D721Med (cell line): Measurements from ENCODE around the gene PPP6R3.

ENCODE experiments used
- DNase-seq: peaks from one replicate; pipeline ENCODE4 v3.0.0; 2011; ENCODE audit warnings: low spot score; ENCODE audit not compliant: insufficient read length
- FAIRE-seq: peaks from 2 replicates; lab custom pipeline; 2011; peaks lifted over from hg19 to GRCh38; lab: Jason Lieb, UNC
- CTCF ChIP-seq: IDR thresholded peaks from 2 replicates; pipeline ENCODE4 v1.5.1; 2012; ENCODE audit warnings: mild to moderate bottlenecking, control low read depth; ENCODE audit not compliant: insufficient read depth; ENCODE audit errors: missing control alignments

PPP6R3 gene

GRCh38 chr11:68521969-68522652, 61.6 kb downstream of the PPP6R3 start:
- FAIRE-seq (no peak), DNase-seq (no peak)
- TF ChIP-seq CTCF: no peak

- FAIRE-seq: no peak
- TF ChIP-seq CTCF: no peak
- DNase-seq: no peak
Observed at GRCh38 chr11:68523033-68523432, 62.5 kb downstream of the PPP6R3 start.

DNA sequence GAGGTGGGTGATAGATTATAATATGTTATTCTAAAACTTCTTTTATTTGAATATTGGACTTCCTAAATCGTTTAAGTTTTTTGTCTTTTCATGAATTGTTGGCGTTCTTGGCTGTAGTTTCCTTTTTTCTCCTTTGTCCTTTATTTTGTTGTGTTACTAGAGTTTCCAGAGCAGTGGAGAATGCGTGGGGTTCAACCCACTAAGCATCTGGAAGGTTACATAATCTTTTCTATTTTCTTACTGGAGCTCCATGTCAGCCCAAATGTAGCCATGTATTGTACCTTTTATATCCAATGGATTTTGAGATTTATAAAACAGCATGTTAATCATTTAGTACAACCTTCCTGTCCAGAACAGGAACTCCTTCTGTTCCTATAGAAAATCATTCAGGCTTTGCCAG, 63.2 kb downstream of the PPP6R3 start:
- no peak for DNase-seq
- no peak for TF ChIP-seq CTCF
- FAIRE-seq: no peak

GRCh38 chr11:68524213-68524612, 63.7 kb downstream of the PPP6R3 start:
- FAIRE-seq: no peak
- no peak for DNase-seq
- TF ChIP-seq CTCF: no peak

GRCh38 chr11:68524681-68525080, 64.1 kb downstream of the PPP6R3 start:
- DNase-seq (no peak), FAIRE-seq (no peak)
- TF ChIP-seq CTCF: no peak

- no peak for FAIRE-seq
- TF ChIP-seq CTCF: no peak
- DNase-seq: no peak
Observed at GRCh38 chr11:68525336-68525735, 64.8 kb downstream of the PPP6R3 start.

- DNase-seq: no peak
- no peak for FAIRE-seq
- TF ChIP-seq CTCF: no peak
Observed at GRCh38 chr11:68525930-68526329, 65.4 kb downstream of the PPP6R3 start.
